GM12878 (cell line): Measurements from ENCODE around the gene BTBD9. TPM values are rescaled to one million over a fixed set of nuclear protein-coding genes. Genes with fewer than 3 reads are reported as not detected.

ENCODE experiments used
- ATAC-seq: fragments of 200-7000 bp; cut with Tn5 transposase; 3 replicates; pipeline ENCODE4 v1.9.1; 2020; ENCODE audit warnings: mild to moderate bottlenecking, moderate library complexity
- BruUV-seq: library from RNA; stranded (reverse); fragments of 400-500 nt; replicated peaks from 2 replicates; lab custom pipeline; 2021; lab: Mats Ljungman, UMichigan
- CTCF ChIA-PET: fragments of 300-600 bp; sonication (Branson Sonifier 250); formaldehyde crosslinking; extraction: SDS; loops from one replicate; lab custom pipeline; 2021; ENCODE audit warnings: inconsistent platforms; lab: Yijun Ruan, JAX
- POLR2A ChIA-PET: fragments of 350-600 bp; formaldehyde crosslinking; extraction: SDS; loops from one replicate; lab custom pipeline; 2021; ENCODE audit warnings: inconsistent platforms; lab: Charles Lee
- RAD21 ChIA-PET: fragments of 300-600 bp; sonication (Branson Sonifier 250); formaldehyde crosslinking; loops from one replicate; lab custom pipeline; 2023; ENCODE audit warnings: antibody characterized with exemption; ENCODE audit not compliant: unreplicated experiment; lab: Charles Lee
- SMC1A ChIA-PET: fragments of 300-600 bp; sonication (Branson Sonifier 250); formaldehyde crosslinking; loops from one replicate; lab custom pipeline; 2023; ENCODE audit not compliant: unreplicated experiment, uncharacterized antibody; lab: Charles Lee
- DNase-seq: peaks from one replicate; pipeline ENCODE4 v3.0.0-alpha.2; 2011; ENCODE audit warnings: low read depth, low spot score
- FAIRE-seq: peaks from 3 replicates; lab custom pipeline; 2011; peaks lifted over from hg19 to GRCh38; lab: Jason Lieb, UNC
- H2AFZ ChIP-seq: 2 replicates; pipeline ENCODE4 v1.6.0; 2011; ENCODE audit warnings: low read depth, low read length, control low read depth; ENCODE audit not compliant: control insufficient read depth
- H3K27ac ChIP-seq: 2 replicates; pipeline ENCODE4 v1.5.1; 2011; ENCODE audit warnings: control low read depth; ENCODE audit not compliant: control insufficient read depth, insufficient read depth
- H3K27me3 ChIP-seq, 2 experiments: replicated peaks in 1 of 2; 2 replicates each; pipeline versions ENCODE4 v1.6.0 to v1.6.1; 2011; ENCODE audit warnings: low read length in 1 of 2; ENCODE audit not compliant: control insufficient read depth in 2 of 2, insufficient read depth in 2 of 2
- H3K36me3 ChIP-seq, 2 experiments: 2 replicates each; pipeline ENCODE4 v1.5.1; 2011; ENCODE audit warnings: low read length in 1 of 2; ENCODE audit not compliant: control insufficient read depth in 2 of 2, insufficient read depth in 2 of 2
- H3K4me1 ChIP-seq: 2 replicates; pipeline ENCODE4 v1.6.1; 2011; ENCODE audit warnings: mild to moderate bottlenecking, low read length, moderate library complexity, mixed read lengths; ENCODE audit not compliant: control insufficient read depth, insufficient read depth
- H3K4me2 ChIP-seq: 2 replicates; pipeline ENCODE4 v1.6.0; 2011; ENCODE audit warnings: control low read depth; ENCODE audit not compliant: control insufficient read depth, insufficient read depth
- H3K4me3 ChIP-seq: fragments of 200-600 bp; sonication (generic); 2 replicates; pipeline ENCODE4 v1.5.1; 2016
- H3K79me2 ChIP-seq: 2 replicates; pipeline ENCODE4 v1.6.0; 2011; ENCODE audit warnings: low read length; ENCODE audit not compliant: control insufficient read depth, insufficient read depth
- H3K9ac ChIP-seq: 2 replicates; pipeline ENCODE4 v1.8.0; 2011; ENCODE audit warnings: low read length, control low read depth, mixed read lengths; ENCODE audit not compliant: control insufficient read depth, insufficient read depth
- H3K9me3 ChIP-seq: replicated peaks from 3 replicates; pipeline ENCODE4 v1.5.1; 2011; ENCODE audit warnings: mild to moderate bottlenecking, low read length; ENCODE audit not compliant: control insufficient read depth, insufficient read depth
- H4K20me1 ChIP-seq: 2 replicates; pipeline ENCODE4 v1.6.0; 2011; ENCODE audit not compliant: control insufficient read depth, insufficient read depth
- BHLHE40 ChIP-seq, 2 experiments: fragments of 450-650 bp in 1 of 2; IDR thresholded peaks; 2 replicates each; pipeline ENCODE4 v1.6.1; 2011 to 2017; ENCODE audit warnings: low read depth in 2 of 2, borderline replicate concordance in 1 of 2, improper control_type of control experiment in 1 of 2, low read length in 1 of 2, mild to moderate bottlenecking in 1 of 2
- BMI1 ChIP-seq: fragments of 450-650 bp; IDR thresholded peaks from 2 replicates; pipeline ENCODE4 v1.6.1; 2016; ENCODE audit warnings: mild to moderate bottlenecking, moderate library complexity, borderline replicate concordance
- CBX5 ChIP-seq: sonication (generic); IDR thresholded peaks from 2 replicates; pipeline ENCODE4 v1.6.1; 2016; ENCODE audit warnings: low read depth, moderate library complexity, mild to moderate bottlenecking, inconsistent platforms
- FOXK2 ChIP-seq: fragments of 450-650 bp; IDR thresholded peaks from 2 replicates; pipeline ENCODE4 v1.6.1; 2017; ENCODE audit warnings: mild to moderate bottlenecking, moderate library complexity
- GATAD2B ChIP-seq: fragments of 450-650 bp; conservative IDR thresholded peaks from 2 replicates; pipeline ENCODE4 v1.6.1; 2017; ENCODE audit warnings: low read depth, mild to moderate bottlenecking, moderate library complexity
- IKZF1 ChIP-seq: fragments of 450-650 bp; conservative IDR thresholded peaks from 2 replicates; pipeline ENCODE4 v1.6.1; 2017; ENCODE audit warnings: antibody characterized with exemption, mild to moderate bottlenecking
- IRF5 ChIP-seq: fragments of 450-650 bp; IDR thresholded peaks from 2 replicates; pipeline ENCODE4 v1.6.1; 2017; ENCODE audit warnings: borderline replicate concordance
- KDM1A ChIP-seq: fragments of 200-600 bp; sonication (generic); IDR thresholded peaks from 2 replicates; pipeline ENCODE4 v1.6.1; 2016; ENCODE audit warnings: borderline replicate concordance
- MYB ChIP-seq: fragments of 150-350 bp; IDR thresholded peaks from 2 replicates; pipeline ENCODE4 v1.6.1; 2014; ENCODE audit warnings: mild to moderate bottlenecking, low read depth, low read length, borderline replicate concordance
- NKRF ChIP-seq: fragments of 450-650 bp; conservative IDR thresholded peaks from 2 replicates; pipeline ENCODE4 v1.6.1; 2017; ENCODE audit warnings: mild to moderate bottlenecking, moderate library complexity
- PKNOX1 ChIP-seq: fragments of 450-650 bp; IDR thresholded peaks from 2 replicates; pipeline ENCODE4 v1.6.1; 2016; ENCODE audit warnings: mild to moderate bottlenecking
- SPI1 ChIP-seq: IDR thresholded peaks from 2 replicates; pipeline ENCODE4 v1.6.1; 2011; ENCODE audit warnings: low read depth, mild to moderate bottlenecking, low read length, moderate library complexity, borderline replicate concordance; ENCODE audit not compliant: insufficient read depth
- SREBF2 ChIP-seq: IDR thresholded peaks from 2 replicates; pipeline ENCODE4 v1.6.1; 2012; ENCODE audit warnings: mild to moderate bottlenecking, low read length
- TBL1XR1 ChIP-seq: IDR thresholded peaks from 2 replicates; pipeline ENCODE4 v1.6.1; 2012; ENCODE audit warnings: low read depth, low read length, improper control_type of control experiment
- ZBTB4 ChIP-seq: fragments of 450-650 bp; formaldehyde crosslinking; IDR thresholded peaks from 2 replicates; pipeline ENCODE4 v1.4.0; 2022; ENCODE audit warnings: mild to moderate bottlenecking, moderate library complexity
- ZNF217 ChIP-seq: fragments of 450-650 bp; IDR thresholded peaks from 2 replicates; pipeline ENCODE4 v1.6.1; 2017; ENCODE audit warnings: antibody characterized with exemption, mild to moderate bottlenecking
- in situ Hi-C: fragments of 300-500 bp; cut with MboI; formaldehyde crosslinking; loops from 9 replicates; pipeline ENCODE4 v1.14.3; 2018; ENCODE audit warnings: mixed read lengths
- intact Hi-C: fragments of 100-400 bp; cut with micrococcal nuclease; formaldehyde crosslinking; loops from one replicate; pipeline ENCODE4 v1.14.2; 2022; ENCODE audit not compliant: unreplicated experiment
- polyA plus RNA-seq, 11 experiments: library from polyadenylated mRNA; depleted of rRNA in 4 of 11; unstranded in 6 of 11; stranded (reverse) in 5 of 11; fragments of >200 nt; fragmentation: Nextera tagmentation in 4 of 11; fragmentation: Illumina TruSeq in 1 of 11; extraction: Ambion mirVana in 4 of 11; extraction: Trizol in 1 of 11; gene quantifications; 1 replicate in 1 of 11; 2 replicates in 10 of 11; pipeline versions ENCODE4 v1.2.1 to v1.2.3, GENCODE V29; 2011 to 2016; ENCODE audit warnings: inconsistent platforms in 2 of 11, missing spikeins in 2 of 11, low read depth in 1 of 11
- total RNA-seq, 4 experiments: library from RNA; depleted of rRNA in 3 of 4; stranded (reverse); fragments of >200 nt in 3 of 4; fragmentation: Illumina TruSeq in 1 of 4; extraction: Trizol in 1 of 4; gene quantifications; 2 replicates each; pipeline versions ENCODE4 v1.2.1 to v1.2.3, GENCODE V29; 2013 to 2021

Gene BTBD9
- total and polyA plus RNA-seq, 10 of the 15 experiments (the other 5 are each of a cell fraction or from before 2014, with no cell fraction given), result 0.22 to 8.6 (median 4.6) TPM

- no peak for FAIRE-seq
- ChIA-PET RAD21 (no interaction called here), SMC1A (interaction anchor here (0.9 kb wide), 1 partner anchor 411 kb away, joined by 3 read pairs; no protein-coding TSS in a partner anchor), POLR2A (no interaction called here), CTCF (no interaction called here)
- Histone ChIP-seq H3K4me3 (no peak overlapping the region), H2AFZ (no peak overlapping the region), H3K27ac (no peak overlapping the region), H3K4me1 (peaks cover 10% of the 10 kb centered on the region), H4K20me1 (no peaks in the 10 kb centered on the region), H3K9ac (no peak overlapping the region), H3K36me3 (no peaks in the 10 kb centered on the region), H3K9me3 (no peaks in the 10 kb centered on the region), H3K79me2 (no peaks in the 10 kb centered on the region), H3K4me2 (no peak overlapping the region), H3K27me3 (no peaks in the 10 kb centered on the region)
- intact Hi-C loops (no loop called here), in situ Hi-C loops (no loop called here)
- no TSS peak for BruUV-seq
- ATAC-seq, result no peak
- DNase-seq, result no peak
- TF ChIP-seq FOXK2 (no peak), NKRF (no peak), KDM1A (no peak), IKZF1 (no peak), PKNOX1 (no peak), GATAD2B (no peak), SPI1 (no peak), BMI1 (no peak), TBL1XR1 (no peak), SREBF2 (no peak), MYB (no peak), IRF5 (no peak), BHLHE40 (IDR thresholded peaks at IDR 0.05; ENCODE audit: borderline replicate concordance in 1 of 2, low read depth in 2 of 2, low read length in 1 of 2) (no peak), ZNF217 (no peak), CBX5 (no peak), ZBTB4 (CRISPR knock-in tag) (no peak)
Measured at GRCh38 chr6:38445336-38445735, 194.4 kb downstream of the BTBD9 start.
